ENCODE results near the gene FTMT.
"Not testable (repeated sequence)": the region's sequence is repeated elsewhere in the genome, so short reads cannot be mapped to it uniquely, and the experiment has no call there.

Gene FTMT

DNA sequence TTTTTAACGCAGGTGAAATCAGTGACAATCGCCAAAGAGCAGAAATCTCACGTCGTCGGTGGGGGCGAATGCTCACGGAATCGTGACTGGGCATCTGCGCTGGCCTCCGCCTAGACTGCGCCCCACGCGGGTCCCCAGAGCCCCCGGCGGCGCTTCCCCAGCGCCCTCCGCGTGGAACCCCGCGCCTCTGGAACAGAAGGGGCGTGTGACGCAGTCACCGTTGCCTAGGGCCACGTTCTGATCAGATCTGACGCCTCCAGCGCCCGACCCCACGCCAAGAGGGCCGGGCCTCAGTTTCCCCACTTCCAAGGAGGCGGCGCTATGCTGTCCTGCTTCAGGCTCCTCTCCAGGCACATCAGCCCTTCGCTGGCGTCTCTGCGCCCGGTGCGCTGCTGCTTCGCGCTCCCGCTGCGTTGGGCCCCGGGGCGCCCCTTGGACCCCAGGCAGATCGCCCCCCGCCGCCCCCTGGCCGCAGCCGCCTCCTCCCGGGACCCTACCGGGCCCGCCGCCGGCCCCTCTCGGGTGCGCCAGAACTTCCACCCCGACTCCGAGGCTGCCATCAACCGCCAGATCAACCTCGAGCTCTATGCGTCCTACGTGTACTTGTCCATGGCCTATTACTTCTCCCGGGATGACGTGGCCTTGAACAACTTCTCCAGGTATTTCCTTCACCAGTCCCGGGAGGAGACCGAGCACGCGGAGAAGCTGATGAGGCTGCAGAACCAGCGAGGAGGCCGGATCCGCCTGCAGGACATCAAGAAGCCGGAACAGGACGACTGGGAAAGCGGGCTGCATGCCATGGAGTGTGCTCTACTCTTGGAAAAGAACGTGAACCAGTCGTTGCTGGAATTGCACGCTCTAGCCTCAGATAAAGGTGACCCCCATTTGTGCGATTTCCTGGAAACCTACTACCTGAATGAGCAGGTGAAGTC is at the start of gene FTMT:
Gene FTMT (plus strand): TSS at position 240 of the 932 bp plus-strand sequence. CDS start 82 bp downstream, at position 322.
- DNase-seq (ENCODE audit: insufficient read length, low spot score) (no peak), FAIRE-seq (no peak)
- TF ChIP-seq, protein P1, sequence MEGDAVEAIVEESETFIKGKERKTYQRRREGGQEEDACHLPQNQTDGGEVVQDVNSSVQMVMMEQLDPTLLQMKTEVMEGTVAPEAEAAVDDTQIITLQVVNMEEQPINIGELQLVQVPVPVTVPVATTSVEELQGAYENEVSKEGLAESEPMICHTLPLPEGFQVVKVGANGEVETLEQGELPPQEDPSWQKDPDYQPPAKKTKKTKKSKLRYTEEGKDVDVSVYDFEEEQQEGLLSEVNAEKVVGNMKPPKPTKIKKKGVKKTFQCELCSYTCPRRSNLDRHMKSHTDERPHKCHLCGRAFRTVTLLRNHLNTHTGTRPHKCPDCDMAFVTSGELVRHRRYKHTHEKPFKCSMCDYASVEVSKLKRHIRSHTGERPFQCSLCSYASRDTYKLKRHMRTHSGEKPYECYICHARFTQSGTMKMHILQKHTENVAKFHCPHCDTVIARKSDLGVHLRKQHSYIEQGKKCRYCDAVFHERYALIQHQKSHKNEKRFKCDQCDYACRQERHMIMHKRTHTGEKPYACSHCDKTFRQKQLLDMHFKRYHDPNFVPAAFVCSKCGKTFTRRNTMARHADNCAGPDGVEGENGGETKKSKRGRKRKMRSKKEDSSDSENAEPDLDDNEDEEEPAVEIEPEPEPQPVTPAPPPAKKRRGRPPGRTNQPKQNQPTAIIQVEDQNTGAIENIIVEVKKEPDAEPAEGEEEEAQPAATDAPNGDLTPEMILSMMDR (IDR thresholded peaks at IDR 0.05; ENCODE audit: insufficient read depth, missing control alignments): no peak

GRCh38 chr5:121805251-121805650 is 46.4 kb upstream of the FTMT start:
- not testable (repeated sequence) for DNase-seq (ENCODE audit: insufficient read length, low spot score); FAIRE-seq

- TF ChIP-seq, protein P1 (IDR thresholded peaks at IDR 0.05; ENCODE audit: insufficient read depth, missing control alignments): no peak
- FAIRE-seq (no peak), DNase-seq (ENCODE audit: insufficient read length, low spot score) (no peak)
These were observed 45.8 kb upstream of the FTMT start for GRCh38 chr5:121805911-121806310.

DNA sequence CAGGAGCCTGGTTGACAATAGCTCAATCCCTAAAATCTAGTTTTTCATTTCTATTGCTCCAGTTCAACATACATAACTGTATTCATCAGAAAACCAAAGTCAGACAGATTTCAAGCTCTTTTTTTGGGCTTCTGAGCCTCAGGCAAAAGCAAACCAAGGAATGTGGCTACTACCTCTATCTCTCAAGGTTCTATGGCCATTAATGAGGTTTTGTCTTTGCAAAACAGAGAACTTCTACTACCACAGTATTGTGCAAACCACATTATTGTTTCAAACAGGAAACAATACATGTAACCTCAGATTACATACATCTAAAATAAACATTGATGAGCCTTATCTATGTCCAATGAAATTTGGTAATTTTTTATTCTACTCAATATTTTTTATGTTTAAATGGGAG is 35.5 kb upstream of the FTMT start:
- FAIRE-seq (no peak), DNase-seq (ENCODE audit: insufficient read length, low spot score) (no peak)
- TF ChIP-seq, protein P1 (IDR thresholded peaks at IDR 0.05; ENCODE audit: insufficient read depth, missing control alignments): no peak

DNA sequence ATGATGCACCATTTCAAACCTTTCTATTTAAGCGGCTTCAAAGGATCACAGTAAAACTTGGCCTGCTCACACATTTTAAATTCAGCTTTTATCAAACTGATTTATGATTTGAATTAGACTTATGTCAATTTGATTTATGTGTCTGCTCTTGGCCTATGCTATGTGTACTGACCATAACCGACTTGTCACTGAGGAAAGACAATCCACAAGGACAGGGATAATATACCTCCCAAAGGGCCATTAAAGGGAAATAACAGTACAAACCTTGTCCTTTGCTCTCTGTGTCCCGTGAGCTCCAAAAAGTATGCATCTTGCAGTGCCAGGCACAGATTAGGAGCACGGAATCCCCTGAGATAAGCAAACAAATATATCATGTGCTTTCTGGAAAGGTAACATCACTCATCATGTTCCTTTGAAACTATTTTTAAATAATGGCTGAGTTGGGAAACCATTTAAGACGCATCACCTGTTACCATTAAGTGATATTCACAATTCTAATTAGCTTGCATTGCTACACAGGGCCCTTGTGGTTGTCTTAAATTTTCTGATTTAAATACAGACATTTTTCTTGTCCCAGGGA is 31.9 kb upstream of the FTMT start:
- TF ChIP-seq, protein P1 (IDR thresholded peaks at IDR 0.05; ENCODE audit: insufficient read depth, missing control alignments): no peak
- FAIRE-seq: no peak
- DNase-seq (ENCODE audit: insufficient read length, low spot score): no peak

DNA sequence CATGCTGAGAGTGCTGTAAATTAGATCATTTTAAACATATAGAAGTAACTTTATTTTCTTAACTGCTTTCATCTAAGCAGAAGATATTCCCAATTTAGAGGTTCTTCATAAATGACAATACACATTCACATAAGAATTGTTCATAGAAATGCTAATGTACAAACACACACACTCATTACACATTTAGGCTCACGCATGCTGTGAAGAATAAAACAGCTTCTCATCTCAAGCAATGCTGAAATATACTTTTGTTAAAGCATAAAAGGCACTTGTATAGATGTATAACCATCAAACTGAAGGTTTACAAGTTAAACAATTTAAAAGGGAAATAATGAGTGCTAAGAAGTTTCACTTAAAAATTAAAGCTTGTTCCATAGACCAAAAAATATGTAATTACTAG is 18.1 kb upstream of the FTMT start:
- FAIRE-seq (no peak), DNase-seq (ENCODE audit: insufficient read length, low spot score) (no peak)
- TF ChIP-seq, protein P1 (IDR thresholded peaks at IDR 0.05; ENCODE audit: insufficient read depth, missing control alignments): no peak

DNA sequence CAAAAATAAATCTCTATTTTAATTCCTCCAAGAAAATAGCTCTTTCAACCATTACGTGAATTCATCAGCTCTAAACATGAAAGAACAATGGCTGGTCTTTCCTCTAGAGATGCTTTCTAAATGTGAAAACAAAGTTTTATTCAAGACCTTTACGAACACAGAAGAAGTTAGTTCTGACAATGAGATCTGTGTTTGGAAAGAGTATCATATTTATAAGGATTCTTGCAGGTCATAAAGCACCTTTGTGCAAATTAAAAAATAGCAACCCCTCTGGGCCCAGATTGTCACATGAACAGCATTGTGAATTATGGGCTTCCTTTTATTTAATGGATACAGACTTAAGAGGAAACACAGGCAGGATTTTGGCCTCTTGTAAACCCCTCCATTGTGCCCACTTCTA is 17.7 kb upstream of the FTMT start:
- TF ChIP-seq, protein P1 (IDR thresholded peaks at IDR 0.05; ENCODE audit: insufficient read depth, missing control alignments): no peak
- FAIRE-seq (no peak), DNase-seq (ENCODE audit: insufficient read length, low spot score) (no peak)

Data from D721Med (cell line).